Measurements from ENCODE around the gene OR52K2. TPM values are rescaled to one million over a fixed set of nuclear protein-coding genes. Genes with fewer than 3 reads are reported as not detected.
"Not testable (repeated sequence)": the region's sequence is repeated elsewhere in the genome, so short reads cannot be mapped to it uniquely, and the experiment has no call there.

The OR52K2 gene
- total and polyA plus RNA-seq, 8 donors, result 0.09 TPM; not detected in 7

DNA sequence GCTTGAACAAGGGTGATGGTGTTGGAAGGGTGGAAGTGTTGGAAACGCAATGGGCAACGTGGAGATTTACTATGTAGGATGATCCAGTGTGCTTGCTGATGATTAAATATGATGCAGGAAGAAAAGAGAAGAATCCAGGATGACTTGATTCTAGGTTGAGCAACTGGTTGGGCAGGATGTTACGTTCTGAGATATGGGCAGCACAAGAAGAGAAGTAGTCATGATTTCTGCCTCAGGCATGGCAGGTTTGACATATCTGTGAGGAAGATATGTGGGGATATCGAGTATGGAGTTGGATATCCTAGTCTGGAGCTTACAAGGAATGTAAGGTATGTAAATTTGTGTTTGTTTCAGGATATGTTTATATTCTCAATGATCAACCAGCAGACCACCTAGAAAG is 35.2 kb downstream of the OR52K2 start:
- ATAC-seq (no peak), DNase-seq (no peak), FAIRE-seq (no peak)
- intact Hi-C loops (cut with DNase I), result no loop called here
- TF ChIP-seq, protein P1, sequence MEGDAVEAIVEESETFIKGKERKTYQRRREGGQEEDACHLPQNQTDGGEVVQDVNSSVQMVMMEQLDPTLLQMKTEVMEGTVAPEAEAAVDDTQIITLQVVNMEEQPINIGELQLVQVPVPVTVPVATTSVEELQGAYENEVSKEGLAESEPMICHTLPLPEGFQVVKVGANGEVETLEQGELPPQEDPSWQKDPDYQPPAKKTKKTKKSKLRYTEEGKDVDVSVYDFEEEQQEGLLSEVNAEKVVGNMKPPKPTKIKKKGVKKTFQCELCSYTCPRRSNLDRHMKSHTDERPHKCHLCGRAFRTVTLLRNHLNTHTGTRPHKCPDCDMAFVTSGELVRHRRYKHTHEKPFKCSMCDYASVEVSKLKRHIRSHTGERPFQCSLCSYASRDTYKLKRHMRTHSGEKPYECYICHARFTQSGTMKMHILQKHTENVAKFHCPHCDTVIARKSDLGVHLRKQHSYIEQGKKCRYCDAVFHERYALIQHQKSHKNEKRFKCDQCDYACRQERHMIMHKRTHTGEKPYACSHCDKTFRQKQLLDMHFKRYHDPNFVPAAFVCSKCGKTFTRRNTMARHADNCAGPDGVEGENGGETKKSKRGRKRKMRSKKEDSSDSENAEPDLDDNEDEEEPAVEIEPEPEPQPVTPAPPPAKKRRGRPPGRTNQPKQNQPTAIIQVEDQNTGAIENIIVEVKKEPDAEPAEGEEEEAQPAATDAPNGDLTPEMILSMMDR (IDR thresholded peaks at IDR 0.05), result no peak
- Histone ChIP-seq H3K4me3 (no peak overlapping the region), H3K36me3 (no peaks in the 10 kb centered on the region), H3K9me3 (no peaks in the 10 kb centered on the region), H3K27ac (no peak overlapping the region), H3K4me1 (no peaks in the 10 kb centered on the region), H3K27me3 (no peaks in the 10 kb centered on the region)
- 50 to 63% methylated on average over 4 of the region's 4 CpGs for WGBS, 2 donors

DNA sequence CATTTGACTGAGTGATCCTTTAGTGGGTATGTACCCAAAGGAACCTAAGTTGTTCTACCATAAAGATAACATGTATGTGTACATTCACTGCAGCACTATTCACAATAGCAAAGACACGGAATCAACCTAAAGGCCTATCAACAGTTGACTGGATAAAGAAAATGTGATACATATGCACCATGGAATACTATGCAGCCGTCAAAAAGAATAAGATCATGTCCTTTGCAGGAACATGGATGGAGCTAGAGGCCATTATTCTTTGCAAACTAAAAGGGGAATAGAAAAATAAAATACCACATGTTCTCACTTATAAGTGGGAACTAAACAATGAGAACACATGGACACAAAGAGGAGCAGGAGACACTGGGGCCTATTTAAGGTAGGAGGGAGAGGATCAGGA is 42.3 kb downstream of the OR52K2 start:
- H3K9me3 ChIP-seq, FAIRE-seq, H3K36me3 ChIP-seq, ATAC-seq, H3K4me1 ChIP-seq, H3K27me3 ChIP-seq, H3K27ac ChIP-seq, DNase-seq, H3K4me3 ChIP-seq: not testable (repeated sequence)
- WGBS, 2 donors, result 56 to 76% methylated on average over 2 of the region's 2 CpGs
- intact Hi-C loops (cut with DNase I), result loop anchor here in 2 of 3 donors (5.0 to 10.0 kb wide), 2 partner anchors 304 to 307 kb away; no protein-coding TSS in a partner anchor

DNA sequence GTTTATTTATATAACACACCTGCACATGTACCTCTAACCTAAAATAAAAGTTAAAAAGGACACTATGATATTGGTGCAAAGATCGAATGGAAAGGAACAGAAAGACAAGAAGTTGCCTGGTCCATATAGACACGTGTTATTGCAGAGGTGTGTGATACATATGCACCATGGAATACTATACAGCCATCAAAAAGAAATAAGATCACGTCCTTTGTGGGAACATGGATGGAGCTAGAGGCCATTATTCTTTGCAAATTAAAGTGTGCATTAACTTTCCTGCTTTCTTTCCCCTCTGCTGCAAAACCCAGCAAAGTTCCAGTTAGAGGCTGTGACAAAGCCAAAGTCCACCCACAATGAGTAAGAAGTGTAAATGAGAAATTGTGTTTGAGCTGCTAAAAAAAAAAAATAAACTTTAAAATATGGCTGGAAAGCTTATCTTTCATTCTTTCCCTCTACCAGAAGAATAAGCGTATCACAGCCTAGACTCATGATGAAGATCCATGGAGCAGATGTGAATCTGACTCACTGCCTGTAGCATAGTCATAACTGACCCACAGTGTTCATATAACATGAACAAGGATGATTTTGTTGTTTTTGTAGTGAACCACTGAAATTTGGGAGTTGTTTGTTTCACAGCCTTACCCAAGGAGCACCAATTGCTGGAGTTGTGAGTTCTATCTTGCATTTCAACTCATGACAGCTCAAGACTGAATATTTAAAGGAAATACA is 42.9 kb downstream of the OR52K2 start:
- DNase-seq, result no peak
- no peak for ATAC-seq
- no peaks in the 10 kb centered on the region for H3K36me3 ChIP-seq
- no peak overlapping the region for H3K27ac ChIP-seq
- WGBS, 2 donors, result 68 to 74% methylated on average over 4 of the region's 4 CpGs
- H3K9me3 ChIP-seq, result no peaks in the 10 kb centered on the region
- H3K4me3 ChIP-seq, result no peak overlapping the region
- no peak for FAIRE-seq
- TF ChIP-seq, protein P1 (IDR thresholded peaks at IDR 0.05), result no peak
- H3K4me1 ChIP-seq, result no peaks in the 10 kb centered on the region
- intact Hi-C loops (cut with DNase I), result loop anchor here in 2 of 3 donors (5.0 to 10.0 kb wide), 2 partner anchors 305 to 307 kb away; no protein-coding TSS in a partner anchor
- no peaks in the 10 kb centered on the region for H3K27me3 ChIP-seq

DNA sequence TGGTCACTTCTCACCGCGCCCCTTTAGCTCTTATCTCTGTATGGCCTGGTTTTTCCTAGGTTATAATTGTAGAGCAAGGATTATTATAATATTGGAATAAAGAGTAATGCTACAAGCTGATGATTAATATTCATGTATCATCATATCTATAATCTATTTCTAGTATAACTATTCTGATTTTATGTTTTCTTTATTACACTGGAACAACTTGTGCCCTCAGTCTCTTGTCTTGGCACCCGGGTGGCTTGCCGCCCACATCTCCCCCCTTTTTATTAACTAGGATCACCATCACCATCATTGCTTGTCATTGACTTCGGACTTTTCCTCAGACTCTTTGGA is 44.4 kb downstream of the OR52K2 start:
- 22 to 27% methylated on average over 5 of the region's 5 CpGs for WGBS, 2 donors

DNA sequence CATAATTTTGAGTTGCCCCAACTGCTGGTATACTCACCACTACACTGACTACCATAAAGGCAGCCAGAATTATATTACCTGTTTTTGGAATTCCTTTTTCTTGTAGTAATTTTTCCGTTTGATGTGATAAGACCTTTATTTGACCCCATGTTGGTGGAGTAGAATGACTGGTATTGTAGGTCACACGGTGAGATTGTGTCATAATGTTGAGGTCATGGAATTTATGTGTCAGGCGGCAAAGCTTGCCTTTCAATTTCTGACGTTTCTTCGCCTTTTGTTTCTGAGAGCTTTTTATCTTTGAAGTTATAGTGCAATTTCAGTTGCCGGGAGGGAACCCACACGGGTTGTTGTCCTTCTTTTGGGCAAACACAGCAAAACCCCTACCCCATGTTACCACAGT is 46.4 kb downstream of the OR52K2 start:
- intact Hi-C loops (cut with DNase I), result loop anchor here in 1 of 3 donors (10.0 kb wide), 1 partner anchor 311 kb away; no protein-coding TSS in a partner anchor

More for the DNA sequence above, 44.4 kb downstream of the OR52K2 start:
- TF ChIP-seq, protein P1 (IDR thresholded peaks at IDR 0.05), result no peak
- Histone ChIP-seq H3K9me3 (no peaks in the 10 kb centered on the region), H3K4me1 (no peaks in the 10 kb centered on the region), H3K27ac (no peak overlapping the region), H3K27me3 (no peaks in the 10 kb centered on the region), H3K36me3 (no peaks in the 10 kb centered on the region), H3K4me3 (no peak overlapping the region)
- DNase-seq (no peak), FAIRE-seq (peak; percentile 57), ATAC-seq (no peak)
- intact Hi-C loops (cut with DNase I), result loop anchor here in 2 of 3 donors (5.0 to 10.0 kb wide), 2 partner anchors 306 to 309 kb away; no protein-coding TSS in a partner anchor

More for the DNA sequence above, 46.4 kb downstream of the OR52K2 start:
- Histone ChIP-seq H3K4me3 (no peak overlapping the region), H3K36me3 (no peaks in the 10 kb centered on the region), H3K27ac (no peak overlapping the region), H3K4me1 (no peaks in the 10 kb centered on the region), H3K27me3 (peaks cover 0 to 6% (median 0%) of the 10 kb centered on the region in 4 donors), H3K9me3 (no peaks in the 10 kb centered on the region)
- FAIRE-seq (no peak), ATAC-seq (no peak), DNase-seq (no peak)
- TF ChIP-seq, protein P1 (IDR thresholded peaks at IDR 0.05), result no peak
- 29 to 34% methylated on average over 7 of the region's 7 CpGs for WGBS, 2 donors
